ENCODE results near the gene SNRK.
A peak's percentile ranks its signal among the peaks of the same experiment; 100 is the strongest.

The SNRK gene

GRCh38 chr3:43286841-43287499, 630 bp downstream of the SNRK start (continued):
- no peak for TF ChIP-seq ZNF394 (tag by site-specific recombination; IDR thresholded peaks at IDR 0.05; ENCODE audit: borderline replicate concordance)
- no peak for TF ChIP-seq HOXD13 (CRISPR knock-in tag; IDR thresholded peaks at IDR 0.05; ENCODE audit: borderline replicate concordance)
- TF ChIP-seq ZNF157 (tag by site-specific recombination; IDR thresholded peaks at IDR 0.05): no peak
- TF ChIP-seq ZNF23 (tag by site-specific recombination; IDR thresholded peaks at IDR 0.05; ENCODE audit: borderline replicate concordance): no peak
- no peak for TF ChIP-seq ZNF202 (tag by site-specific recombination; IDR thresholded peaks at IDR 0.05; ENCODE audit: borderline replicate concordance)
- no peak for TF ChIP-seq ZNF76 (tag by site-specific recombination; IDR thresholded peaks at IDR 0.05; ENCODE audit: borderline replicate concordance, low read depth)
- TF ChIP-seq ZFP3 (tag by site-specific recombination; IDR thresholded peaks at IDR 0.05; ENCODE audit: low read depth): no peak
- peak; percentile 72; the same call in 1 of the 2 replicates for TF ChIP-seq ZBTB20 (tag by site-specific recombination; IDR thresholded peaks at IDR 0.05)
- TF ChIP-seq ZBTB8A (tag by site-specific recombination; IDR thresholded peaks at IDR 0.05): peak; percentile 59
- TF ChIP-seq ZNF335 (tag by site-specific recombination; conservative IDR thresholded peaks at IDR 0.05): peak; percentile 44; the same call in 1 of the 2 replicates
- no peak for TF ChIP-seq ZNF324 (tag by site-specific recombination; IDR thresholded peaks at IDR 0.05)
- no peak for TF ChIP-seq ZXDB (tag by site-specific recombination; IDR thresholded peaks at IDR 0.05)

DNA sequence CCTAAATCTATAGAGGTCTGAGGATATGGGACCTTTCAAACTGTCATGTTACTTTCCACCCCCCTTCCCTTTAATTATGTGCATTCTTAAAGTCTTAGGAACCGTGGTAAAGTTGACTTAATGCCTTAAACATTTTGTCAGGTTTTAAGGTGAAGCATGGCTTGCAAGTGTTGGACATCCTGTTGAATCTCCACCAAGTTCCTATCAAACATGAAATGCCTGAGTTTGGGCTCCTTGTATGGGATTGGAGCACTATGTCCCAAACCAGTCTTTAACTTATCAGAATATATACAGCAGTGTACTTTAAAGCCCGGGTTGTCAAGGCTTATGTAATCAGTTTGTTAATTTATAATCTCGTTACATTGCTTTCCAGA, 1.1 kb downstream of the SNRK start:
- TF ChIP-seq KLF17 (tag by site-specific recombination; IDR thresholded peaks at IDR 0.05) (no peak), ZXDB (tag by site-specific recombination; IDR thresholded peaks at IDR 0.05) (no peak), INSM2 (tag by site-specific recombination; IDR thresholded peaks at IDR 0.05) (no peak), SCRT2 (tag by site-specific recombination; IDR thresholded peaks at IDR 0.05) (peak; percentile 68; the same call in 1 of the 2 replicates), ZBTB20 (tag by site-specific recombination; IDR thresholded peaks at IDR 0.05) (0 out of 2 replicates have a peak, but pooled peaks have one; percentile 5), ZNF214 (tag by site-specific recombination; IDR thresholded peaks at IDR 0.05; ENCODE audit: borderline replicate concordance) (no peak), ZNF19 (tag by site-specific recombination; IDR thresholded peaks at IDR 0.05; ENCODE audit: low read depth) (no peak), ZNF580 (tag by site-specific recombination; IDR thresholded peaks at IDR 0.05) (no peak), ZNF792 (tag by site-specific recombination; IDR thresholded peaks at IDR 0.05) (no peak)
- H3K9me3 ChIP-seq (ENCODE audit: control insufficient read depth, insufficient read depth, low read depth, low read length): no peaks in the 10 kb centered on the region
- peaks cover 0 to 10% of the 10 kb centered on the region in 2 experiments; a peak in 1 of 3 replicates for H3K36me3 ChIP-seq (ENCODE audit: control insufficient read depth in 2 of 2, insufficient read depth in 1 of 2, low read length in 2 of 2)
- H3K27ac ChIP-seq (ENCODE audit: extremely low read depth, low read depth, low read length): no peak overlapping the region
- POLR2A ChIA-PET: no interaction called here
- CTCF ChIA-PET: interaction anchor here (0.7 kb wide), 1 partner anchor 12 kb away, joined by 3 read pairs; no protein-coding TSS in a partner anchor
- H3K4me1 ChIP-seq (ENCODE audit: control insufficient read depth, insufficient read depth, low read length): peaks cover 4% of the 10 kb centered on the region; the same call in 1 of the 2 replicates
- H3K4me3 ChIP-seq (ENCODE audit: low read depth, low read length): peak overlapping the region; percentile 66

- Histone ChIP-seq H3K36me3 (ENCODE audit: control insufficient read depth in 2 of 2, insufficient read depth in 1 of 2, low read length in 2 of 2) (peaks cover 0 to 10% of the 10 kb centered on the region in 2 experiments; a peak in 1 of 3 replicates), H3K9me3 (ENCODE audit: control insufficient read depth, insufficient read depth, low read depth, low read length) (no peaks in the 10 kb centered on the region), H3K4me3 (ENCODE audit: low read depth, low read length) (no peak overlapping the region; the same call in 1 of the 2 replicates), H3K4me1 (ENCODE audit: control insufficient read depth, insufficient read depth, low read length) (peaks cover 4% of the 10 kb centered on the region; the same call in 1 of the 2 replicates), H3K27ac (ENCODE audit: extremely low read depth, low read depth, low read length) (no peak overlapping the region)
- ChIA-PET POLR2A (no interaction called here), CTCF (no interaction called here)
- TF ChIP-seq RBAK (tag by site-specific recombination; IDR thresholded peaks at IDR 0.05) (no peak), SP7 (tag by site-specific recombination; IDR thresholded peaks at IDR 0.05) (no peak), ZSCAN30 (tag by site-specific recombination; IDR thresholded peaks at IDR 0.05) (no peak), ZNF433 (tag by site-specific recombination; IDR thresholded peaks at IDR 0.05; ENCODE audit: low read depth) (no peak), ZNF341 (tag by site-specific recombination; IDR thresholded peaks at IDR 0.05; ENCODE audit: low read depth) (no peak), ZNF16 (tag by site-specific recombination; IDR thresholded peaks at IDR 0.05; ENCODE audit: low read depth) (no peak), ZNF174 (tag by site-specific recombination; IDR thresholded peaks at IDR 0.05) (no peak), WT1 (tag by site-specific recombination; IDR thresholded peaks at IDR 0.05) (no peak), SCRT1 (tag by site-specific recombination; IDR thresholded peaks at IDR 0.05; ENCODE audit: borderline replicate concordance) (no peak)
These were observed 2.0 kb downstream of the SNRK start for GRCh38 chr3:43288366-43288765.

Data from HEK293 (cell line).